ENCODE measurements around the gene PCBP1.
"Not testable (repeated sequence)": the region's sequence is repeated elsewhere in the genome, so short reads cannot be mapped to it uniquely, and the experiment has no call there.

The PCBP1 gene

DNA sequence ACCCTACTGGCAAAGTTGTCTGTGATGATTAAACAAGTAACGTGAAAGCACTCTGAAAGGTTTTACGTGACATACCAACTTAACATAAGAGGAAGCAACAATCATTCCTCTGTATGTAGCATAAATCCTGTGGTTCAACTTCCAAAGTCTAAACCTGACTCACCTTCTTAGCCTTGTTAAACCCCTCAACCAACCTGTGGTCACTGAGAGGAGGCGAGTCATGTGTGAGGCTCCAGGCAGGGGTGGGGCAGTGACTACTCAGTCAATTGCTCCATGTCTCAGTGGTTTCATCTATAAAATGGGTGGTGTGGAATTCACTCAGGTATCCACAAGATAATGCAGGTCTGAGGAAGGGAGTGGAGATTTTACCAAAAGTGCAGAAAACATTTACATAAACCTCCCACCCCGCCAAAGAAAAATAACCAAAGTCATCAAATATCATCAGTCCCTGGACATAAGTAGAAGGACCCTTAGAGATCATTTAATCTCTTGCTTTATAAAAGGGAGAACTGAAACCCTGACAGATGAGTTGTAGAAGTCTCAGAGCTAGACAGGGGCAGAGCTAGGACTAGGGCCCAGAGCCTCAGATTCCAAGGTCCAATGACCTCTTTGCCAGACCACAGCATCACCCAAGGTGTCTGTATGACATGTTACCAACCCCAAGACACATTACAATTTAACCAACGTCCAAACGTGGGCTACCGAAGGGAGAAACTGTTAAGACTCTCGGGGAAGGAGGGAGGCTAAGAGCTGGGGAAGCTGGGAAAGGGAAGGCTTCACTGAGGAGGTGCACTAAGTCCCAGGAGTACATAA lies 3.7 kb upstream of the PCBP1 start:
- DNase-seq: no peak

DNA sequence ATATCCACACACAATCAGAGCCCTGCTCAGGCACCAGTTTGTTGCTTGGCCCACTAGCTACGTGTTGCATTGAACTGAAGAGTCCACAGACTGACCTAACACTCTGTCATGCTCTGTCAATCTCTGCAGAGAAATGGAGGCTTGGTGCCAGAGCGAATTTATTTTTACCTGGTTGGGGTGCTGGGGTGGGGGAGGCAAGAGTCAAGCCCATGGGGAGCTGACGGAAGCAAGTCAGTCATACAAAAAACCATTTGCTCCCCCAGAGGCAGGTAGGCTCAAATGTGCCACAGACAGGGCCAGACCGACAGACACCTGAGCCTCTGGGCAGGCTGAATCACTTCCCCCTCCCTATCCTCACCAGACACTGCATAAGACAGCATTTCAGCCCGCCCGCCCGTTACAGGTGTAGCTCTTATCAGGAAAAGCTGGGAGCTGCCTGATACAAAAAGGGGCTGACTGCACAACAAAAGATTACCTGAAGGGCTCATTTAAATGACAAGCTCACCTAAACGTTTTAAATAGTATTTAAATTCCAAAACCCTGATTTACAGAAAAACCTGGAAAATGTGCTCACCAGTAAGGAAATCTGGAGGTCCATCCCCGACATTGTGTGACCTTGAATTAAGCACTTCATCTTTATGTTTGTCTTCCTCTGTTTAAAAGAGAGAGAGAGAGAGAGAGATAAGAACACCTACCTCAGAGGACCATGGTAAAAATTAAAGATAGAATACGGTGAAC lies 2.1 kb upstream of the PCBP1 start:
- DNase-seq: peak in 3 of 4 experiments; percentile 29 to 37 (median 36)

GRCh38 chr2:70085711-70086277 lies 1.5 kb upstream of the PCBP1 start:
- no peak for DNase-seq

GRCh38 chr2:70086278-70086837 lies 919 bp upstream of the PCBP1 start:
- peak; percentile 64 to 76 (median 70) for DNase-seq

DNA sequence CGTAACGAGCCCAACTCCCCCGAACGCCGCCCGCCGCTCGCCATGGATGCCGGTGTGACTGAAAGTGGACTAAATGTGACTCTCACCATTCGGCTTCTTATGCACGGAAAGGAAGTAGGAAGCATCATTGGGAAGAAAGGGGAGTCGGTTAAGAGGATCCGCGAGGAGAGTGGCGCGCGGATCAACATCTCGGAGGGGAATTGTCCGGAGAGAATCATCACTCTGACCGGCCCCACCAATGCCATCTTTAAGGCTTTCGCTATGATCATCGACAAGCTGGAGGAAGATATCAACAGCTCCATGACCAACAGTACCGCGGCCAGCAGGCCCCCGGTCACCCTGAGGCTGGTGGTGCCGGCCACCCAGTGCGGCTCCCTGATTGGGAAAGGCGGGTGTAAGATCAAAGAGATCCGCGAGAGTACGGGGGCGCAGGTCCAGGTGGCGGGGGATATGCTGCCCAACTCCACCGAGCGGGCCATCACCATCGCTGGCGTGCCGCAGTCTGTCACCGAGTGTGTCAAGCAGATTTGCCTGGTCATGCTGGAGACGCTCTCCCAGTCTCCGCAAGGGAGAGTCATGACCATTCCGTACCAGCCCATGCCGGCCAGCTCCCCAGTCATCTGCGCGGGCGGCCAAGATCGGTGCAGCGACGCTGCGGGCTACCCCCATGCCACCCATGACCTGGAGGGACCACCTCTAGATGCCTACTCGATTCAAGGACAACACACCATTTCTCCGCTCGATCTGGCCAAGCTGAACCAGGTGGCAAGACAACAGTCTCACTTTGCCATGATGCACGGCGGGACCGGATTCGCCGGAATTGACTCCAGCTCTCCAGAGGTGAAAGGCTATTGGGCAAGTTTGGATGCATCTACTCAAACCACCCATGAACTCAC lies 673 bp downstream of the PCBP1 start:
- peak in 1 of 4 experiments; percentile 40 for DNase-seq

- DNase-seq: no peak
Observed at GRCh38 chr2:70088598-70089219, 1.4 kb downstream of the PCBP1 start.

GRCh38 chr2:70089220-70089982 lies 2.1 kb downstream of the PCBP1 start:
- peak in 1 of 4 experiments; percentile 7 for DNase-seq

- no peak for DNase-seq
Observed at GRCh38 chr2:70089983-70090525, 2.8 kb downstream of the PCBP1 start.

DNA sequence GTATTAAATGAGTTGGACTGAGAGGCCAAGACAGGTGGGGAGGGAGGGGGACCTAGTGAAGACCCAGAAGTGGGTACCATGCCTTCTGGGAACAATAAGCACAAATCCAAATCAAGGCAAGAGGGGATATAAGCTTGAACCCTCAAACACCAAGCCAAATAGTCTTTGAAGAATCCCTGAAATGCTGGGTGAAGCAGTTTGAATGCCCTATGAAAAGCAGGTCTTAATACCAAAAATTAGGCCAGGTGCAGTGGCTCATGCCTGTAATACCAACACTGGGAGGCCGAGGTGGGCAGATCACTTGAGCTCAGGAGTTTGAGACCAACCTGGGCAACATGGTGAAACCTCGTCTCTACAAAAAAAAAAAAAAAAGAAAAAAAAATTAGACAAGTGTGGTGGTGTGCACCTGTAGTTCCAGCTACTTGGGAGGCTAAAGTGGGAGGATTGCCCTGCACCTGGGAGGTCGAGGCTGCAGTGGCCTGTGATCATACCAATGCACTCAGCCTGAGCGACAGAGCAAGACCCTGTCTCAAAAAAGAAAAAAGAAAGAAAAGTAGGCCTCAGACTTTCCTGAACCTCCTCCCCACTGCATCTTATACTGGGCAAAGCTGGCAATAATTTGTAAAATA lies 3.5 kb downstream of the PCBP1 start:
- DNase-seq: no peak

DNA sequence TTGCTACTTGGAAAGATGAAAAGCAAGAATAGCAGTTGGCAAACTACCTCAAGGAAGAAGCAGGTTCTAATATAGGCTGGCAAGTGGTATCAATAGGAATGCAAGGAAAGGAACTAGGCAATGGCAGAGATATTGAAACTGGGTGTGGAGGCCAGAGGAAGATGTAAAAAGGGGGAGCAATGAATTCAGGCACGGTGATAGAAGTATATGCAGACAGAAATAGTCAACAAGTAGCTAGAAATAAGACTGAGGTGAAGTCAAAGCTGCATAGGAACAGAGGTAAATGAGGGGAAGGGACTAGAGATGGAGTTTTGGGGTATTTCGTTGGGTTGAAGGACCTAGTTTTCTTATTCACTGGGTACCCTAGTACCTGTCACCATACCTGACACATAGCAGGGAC lies 4.1 kb downstream of the PCBP1 start:
- no peak for DNase-seq

GRCh38 chr2:70091816-70092215 lies 4.5 kb downstream of the PCBP1 start:
- DNase-seq: no peak

DNA sequence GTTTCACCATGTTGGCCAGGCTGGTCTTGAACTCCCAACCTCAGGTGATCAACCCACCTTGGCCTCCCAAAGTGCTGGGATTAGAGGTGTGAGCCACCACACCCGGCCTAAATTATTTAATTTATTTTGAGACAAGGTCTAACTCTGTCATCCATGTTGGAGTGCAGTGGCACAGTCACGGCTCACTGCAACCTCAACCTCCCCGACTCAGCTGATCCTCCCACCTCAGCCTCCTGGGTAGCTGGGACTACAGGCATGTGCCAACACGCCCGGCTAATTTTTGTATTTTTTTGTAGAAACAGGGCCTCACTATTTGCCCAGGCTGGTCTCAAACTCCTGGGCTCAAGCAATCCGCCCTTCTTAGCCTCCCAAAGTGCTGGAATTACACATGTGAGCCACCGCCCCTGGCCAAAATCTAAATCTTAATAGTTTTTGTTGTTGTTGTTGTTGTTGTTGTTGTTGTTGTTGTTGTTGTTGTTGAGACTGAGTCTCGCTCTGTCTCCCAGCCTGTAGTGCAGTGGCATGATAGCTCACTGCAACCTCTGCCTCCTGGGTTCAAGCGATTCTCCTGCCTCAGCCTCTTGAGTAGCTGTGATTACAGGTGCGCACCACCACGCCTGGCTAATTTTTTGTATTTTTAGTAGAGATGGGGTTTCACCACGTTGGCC lies 5.4 kb downstream of the PCBP1 start:
- DNase-seq: not testable (repeated sequence)

GRCh38 chr2:70094171-70094977 lies 7.1 kb downstream of the PCBP1 start:
- DNase-seq: no peak

GRCh38 chr2:70094978-70095719 lies 7.9 kb downstream of the PCBP1 start:
- DNase-seq: no peak

GRCh38 chr2:70095720-70096670 lies 8.7 kb downstream of the PCBP1 start:
- no peak for DNase-seq

DNA sequence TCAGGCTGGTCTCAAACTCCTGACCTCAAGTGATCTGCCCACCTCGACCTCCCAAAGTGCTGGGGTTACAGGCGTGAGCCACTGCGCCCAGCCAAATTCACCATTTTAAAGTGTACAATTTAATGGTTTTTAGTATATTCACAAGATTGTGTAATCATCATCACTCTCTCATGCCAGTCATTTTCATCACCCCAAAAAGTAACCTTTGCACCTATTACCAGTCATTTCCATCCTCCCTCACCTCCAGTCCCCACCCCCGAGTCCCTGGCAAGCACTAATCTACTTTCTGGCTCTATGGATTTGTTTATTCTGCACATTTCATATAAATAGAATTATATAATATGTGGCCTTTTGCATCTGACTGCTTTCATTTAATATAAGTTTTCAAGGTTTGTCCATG lies 10.8 kb downstream of the PCBP1 start:
- DNase-seq: no peak

- no peak for DNase-seq
Observed at GRCh38 chr2:70099270-70099669, 12.0 kb downstream of the PCBP1 start.

Measured in activated CD4-positive, CD25-positive, alpha-beta regulatory T cell (primary cell).